Measurements from ENCODE around the gene TRAPPC2.

Gene TRAPPC2

DNA sequence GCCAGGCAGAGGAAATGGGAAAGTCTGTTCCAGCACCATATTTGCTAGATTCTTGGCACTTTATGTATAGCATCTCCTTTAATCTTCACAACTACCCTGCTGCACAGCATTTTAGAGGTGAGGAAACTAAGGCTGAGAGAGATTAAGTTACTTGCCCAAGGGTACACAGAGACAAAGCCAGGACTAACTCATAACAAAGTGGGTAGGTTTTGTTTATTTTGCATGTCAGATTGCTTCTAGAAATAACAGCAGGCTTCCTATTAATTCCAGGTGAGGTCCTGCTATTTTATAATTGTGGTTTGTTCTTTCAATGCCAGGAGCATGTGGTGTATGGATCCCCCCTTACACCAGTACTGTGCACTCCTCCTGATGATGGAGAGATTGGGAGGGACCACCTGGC, 66.5 kb downstream of the TRAPPC2 start:
- no peak for DNase-seq (ENCODE audit: low read depth)

DNA sequence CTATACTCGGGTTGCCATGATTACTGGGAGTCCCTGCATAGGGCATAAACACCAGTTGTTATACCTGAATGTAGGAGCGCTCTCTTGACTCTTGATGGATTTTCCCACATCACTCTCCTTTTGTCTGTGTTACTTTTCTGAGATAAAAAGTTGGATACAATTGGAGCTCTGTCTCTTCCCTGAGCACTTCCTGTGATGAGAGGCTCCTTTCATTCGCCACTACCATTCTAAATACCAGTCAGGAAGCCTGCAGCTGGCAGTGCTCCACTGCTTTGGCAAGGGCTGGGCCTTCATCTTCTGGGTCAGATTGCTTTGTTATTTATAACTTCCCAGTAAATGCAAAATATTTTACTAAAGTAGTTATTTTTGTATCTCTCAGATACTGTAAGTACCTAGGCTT, 67.6 kb downstream of the TRAPPC2 start:
- no peak for DNase-seq (ENCODE audit: low read depth)

DNA sequence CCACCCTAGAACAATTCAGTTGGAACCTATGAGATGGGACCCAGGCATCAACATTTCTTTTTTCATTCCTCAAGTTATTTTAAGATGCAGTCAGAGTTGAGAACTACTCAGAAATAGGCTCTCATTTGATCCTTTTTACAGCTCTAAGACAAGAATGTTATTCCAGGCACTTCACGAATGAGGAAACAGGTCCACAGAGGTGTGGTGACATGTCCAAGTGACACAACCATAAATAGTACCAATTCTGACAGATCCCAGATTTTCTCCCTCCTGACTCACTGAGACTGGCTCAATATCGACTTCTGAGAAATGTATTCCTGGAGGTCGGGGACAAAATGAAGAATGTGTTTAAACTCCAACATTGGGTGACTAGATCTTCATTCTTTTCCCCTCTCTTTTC, 70.4 kb downstream of the TRAPPC2 start:
- DNase-seq (ENCODE audit: low read depth), result no peak

DNA sequence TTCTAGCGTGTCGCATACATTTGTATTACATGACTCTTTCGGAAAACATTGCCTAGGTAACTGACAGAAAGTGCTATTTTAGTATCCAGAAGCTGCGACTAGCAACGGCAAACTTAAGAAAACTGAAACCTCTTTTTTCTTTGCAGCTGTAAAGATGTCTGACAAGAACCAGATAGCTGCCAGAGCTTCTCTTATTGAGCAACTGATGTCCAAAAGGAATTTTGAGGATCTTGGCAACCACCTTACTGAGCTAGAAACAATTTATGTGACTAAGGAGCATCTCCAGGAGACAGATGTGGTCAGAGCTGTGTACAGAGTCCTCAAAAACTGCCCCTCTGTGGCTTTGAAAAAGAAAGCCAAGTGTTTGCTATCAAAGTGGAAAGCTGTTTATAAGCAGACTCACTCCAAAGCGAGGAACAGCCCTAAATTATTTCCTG, 72.0 kb downstream of the TRAPPC2 start:
- no peak for DNase-seq (ENCODE audit: low read depth)
